NB4 (cell line): ENCODE data around the gene NOL3.

ENCODE experiments used
- DNase-seq: peaks from one replicate; pipeline ENCODE4 v3.0.0; 2010; ENCODE audit warnings: low read depth
- H3K4me3 ChIP-seq: one replicate; pipeline ENCODE4 v1.5.1; 2011; ENCODE audit warnings: mild to moderate bottlenecking, low read depth, low read length, moderate library complexity
- CTCF ChIP-seq: IDR thresholded peaks from one replicate; pipeline ENCODE4 v1.5.1; 2012; ENCODE audit warnings: low read depth, low read length
- MYC ChIP-seq: IDR thresholded peaks from 2 replicates; pipeline ENCODE4 v1.6.1; 2011; ENCODE audit warnings: low read depth, low read length
- POLR2A ChIP-seq: IDR thresholded peaks from 2 replicates; pipeline ENCODE4 v1.6.1; 2011; ENCODE audit warnings: mild to moderate bottlenecking; ENCODE audit not compliant: insufficient read length; ENCODE audit errors: extremely low read depth
- TF ChIP-seq, protein P1 (sequence below): IDR thresholded peaks from 2 replicates; pipeline ENCODE4 v1.6.1; 2011; ENCODE audit warnings: low read depth, low read length

The NOL3 gene

GRCh38 chr16:67141391-67141790 is 28.9 kb upstream of the NOL3 start:
- TF ChIP-seq MYC (no peak), CTCF (no peak), POLR2A (no peak)
- TF ChIP-seq, protein P1, sequence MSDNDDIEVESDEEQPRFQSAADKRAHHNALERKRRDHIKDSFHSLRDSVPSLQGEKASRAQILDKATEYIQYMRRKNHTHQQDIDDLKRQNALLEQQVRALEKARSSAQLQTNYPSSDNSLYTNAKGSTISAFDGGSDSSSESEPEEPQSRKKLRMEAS: no peak
- no peak overlapping the region for H3K4me3 ChIP-seq
- DNase-seq: no peak

DNA sequence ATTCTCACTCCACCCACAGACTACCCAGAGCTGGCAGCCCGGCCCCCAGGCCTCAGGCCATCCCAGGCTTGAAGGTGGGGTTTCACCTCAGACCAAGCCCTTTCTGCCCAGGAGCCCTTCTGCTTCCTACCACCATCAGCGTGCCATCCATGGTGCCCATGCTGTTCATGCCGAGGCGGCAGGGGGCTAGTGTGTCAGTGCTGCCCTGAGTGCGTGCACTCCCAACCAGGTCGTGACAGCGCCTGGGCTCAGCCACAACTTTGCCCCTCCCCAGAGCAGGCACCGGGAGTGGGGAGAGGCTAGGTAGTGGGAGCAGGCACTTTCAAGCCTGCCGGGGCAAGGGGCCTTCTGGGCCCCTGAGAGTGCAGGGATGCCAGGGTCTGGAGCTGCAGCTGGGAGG is 28.0 kb upstream of the NOL3 start:
- no peak for DNase-seq
- no peak for TF ChIP-seq POLR2A
- TF ChIP-seq, protein P1: no peak
- TF ChIP-seq MYC: no peak
- TF ChIP-seq CTCF: no peak
- no peak overlapping the region for H3K4me3 ChIP-seq

DNA sequence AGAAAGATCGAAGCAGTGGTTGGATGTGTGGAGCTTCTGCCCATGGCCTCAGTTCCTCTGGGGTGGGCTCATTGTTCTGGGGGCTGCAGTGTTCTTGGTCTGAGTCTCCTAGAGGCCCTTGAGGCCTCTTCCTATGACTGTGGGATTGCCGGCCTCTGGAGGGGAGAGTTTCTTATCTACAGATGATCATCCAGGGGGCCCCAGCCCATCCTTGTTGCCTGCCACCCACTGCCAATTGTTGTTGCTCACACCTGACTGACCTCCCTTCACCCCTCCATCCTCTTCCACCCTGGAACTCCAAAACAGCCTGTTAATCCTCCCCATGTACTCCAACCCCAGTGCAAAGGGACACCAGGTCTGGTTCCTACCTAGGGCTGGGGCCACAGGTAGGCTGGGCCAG is 25.4 kb upstream of the NOL3 start:
- DNase-seq: no peak
- TF ChIP-seq, protein P1: no peak
- TF ChIP-seq CTCF: no peak
- no peak for TF ChIP-seq MYC
- no peak for TF ChIP-seq POLR2A
- no peak overlapping the region for H3K4me3 ChIP-seq

- DNase-seq: no peak
- no peak overlapping the region for H3K4me3 ChIP-seq
- TF ChIP-seq POLR2A: no peak
- no peak for TF ChIP-seq MYC
- TF ChIP-seq, protein P1: no peak
- no peak for TF ChIP-seq CTCF
Measured at GRCh38 chr16:67145746-67146145, 24.6 kb upstream of the NOL3 start.

GRCh38 chr16:67146523-67147357 is 23.6 kb upstream of the NOL3 start:
- TF ChIP-seq CTCF (peak; percentile 8), MYC (no peak)
- peak; percentile 31 for DNase-seq
- no peak overlapping the region for H3K4me3 ChIP-seq
